Stimulated activated CD8-positive, alpha-beta memory T cell treated with anti-CD3 and anti-CD28 coated beads, Interleukin-15, amount 100 ng/mL, for 24 hours (primary cell): ENCODE measurements around the gene CCDC24.

Experiments used
- DNase-seq: peaks from one replicate; pipeline ENCODE4 v3.0.0-alpha.2; 2020; ENCODE audit warnings: low read depth

CCDC24 gene

DNA sequence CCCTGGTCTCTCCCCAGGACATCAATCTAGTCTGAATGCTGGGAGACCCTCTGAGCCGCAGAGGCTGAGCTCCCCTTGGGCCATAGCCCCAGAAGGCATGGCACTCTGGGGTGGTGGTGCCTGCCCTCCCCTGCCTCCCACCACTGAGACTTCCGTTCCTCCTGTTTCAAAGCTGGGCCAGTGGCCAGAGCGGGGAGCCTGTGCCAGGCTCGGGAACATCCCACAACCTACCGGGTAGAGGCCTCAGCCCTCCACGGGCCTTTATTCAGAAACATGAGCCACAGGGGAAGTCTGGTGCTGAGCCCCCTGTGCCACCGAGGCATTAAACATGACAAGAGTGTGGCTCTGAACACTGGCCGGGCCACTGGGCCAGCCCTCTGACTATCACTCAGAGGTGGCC, 8.1 kb downstream of the CCDC24 start:
- no peak for DNase-seq

DNA sequence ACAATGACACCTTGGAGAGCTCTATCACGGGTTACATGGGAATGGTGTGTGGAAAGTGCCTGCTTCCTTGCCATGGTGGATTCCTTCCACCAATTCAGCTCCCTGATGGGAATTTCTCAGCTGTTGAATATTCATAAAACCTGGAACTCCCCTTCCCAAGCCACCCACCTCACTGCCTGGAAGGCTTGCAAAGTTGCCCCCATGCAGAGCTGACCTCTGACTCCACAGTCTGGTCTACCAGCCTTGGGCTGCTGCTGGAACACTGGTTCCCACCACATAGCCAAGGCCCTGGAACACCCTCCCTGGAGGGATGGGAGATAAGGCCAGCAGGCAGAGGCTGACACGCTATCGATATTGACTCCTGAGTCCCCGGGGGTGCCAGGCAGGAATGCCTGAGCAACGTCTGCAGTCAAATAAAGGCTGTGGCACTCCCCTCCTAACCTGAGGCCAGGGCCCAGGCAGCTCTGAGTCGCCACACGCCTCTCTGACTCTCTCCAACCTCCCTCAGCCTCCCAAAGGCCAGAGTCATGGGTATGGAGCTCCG, 8.8 kb downstream of the CCDC24 start:
- no peak for DNase-seq

DNA sequence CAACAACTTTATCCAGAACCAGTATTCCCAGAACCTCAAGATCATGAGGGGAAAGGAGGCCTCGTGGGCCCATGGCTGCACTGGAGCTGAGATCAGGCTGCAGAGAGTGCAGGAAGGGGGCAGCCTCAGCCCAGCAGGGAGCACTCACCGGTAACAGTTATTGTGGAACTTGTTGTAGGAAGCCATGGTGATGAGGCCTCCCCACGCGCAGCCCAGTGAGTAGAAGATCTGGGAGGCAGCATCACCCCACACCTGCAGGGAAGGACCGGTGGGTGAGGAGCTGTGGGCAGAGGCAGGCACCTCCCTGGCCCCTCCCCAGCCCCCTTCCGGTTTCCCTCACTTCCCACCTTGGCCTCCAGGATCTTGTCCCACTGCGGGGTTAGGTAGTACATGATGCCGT, 10.8 kb downstream of the CCDC24 start:
- no peak for DNase-seq

- DNase-seq, result no peak
Measured at GRCh38 chr1:44002606-44003157, 11.3 kb downstream of the CCDC24 start.

DNA sequence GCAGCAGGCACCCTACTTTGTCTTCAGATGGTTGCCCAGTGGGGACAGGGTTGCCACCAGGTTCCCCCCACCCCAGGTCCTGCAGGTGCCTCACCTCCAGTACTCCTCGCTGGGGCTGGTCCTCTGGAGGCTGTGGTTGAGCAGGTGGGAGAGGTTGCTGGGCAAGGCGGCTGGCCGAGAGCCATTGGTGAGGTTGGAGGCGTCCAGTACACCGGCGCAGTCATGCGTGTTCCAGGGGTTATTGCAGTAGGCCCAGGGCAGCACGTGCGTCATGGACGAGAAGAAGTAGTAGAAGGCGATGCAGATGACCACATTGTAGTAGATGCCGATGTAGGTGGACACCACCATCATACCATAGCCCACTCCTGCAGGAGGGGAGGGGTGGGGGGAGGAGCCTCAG, 16.9 kb downstream of the CCDC24 start:
- no peak for DNase-seq

DNA sequence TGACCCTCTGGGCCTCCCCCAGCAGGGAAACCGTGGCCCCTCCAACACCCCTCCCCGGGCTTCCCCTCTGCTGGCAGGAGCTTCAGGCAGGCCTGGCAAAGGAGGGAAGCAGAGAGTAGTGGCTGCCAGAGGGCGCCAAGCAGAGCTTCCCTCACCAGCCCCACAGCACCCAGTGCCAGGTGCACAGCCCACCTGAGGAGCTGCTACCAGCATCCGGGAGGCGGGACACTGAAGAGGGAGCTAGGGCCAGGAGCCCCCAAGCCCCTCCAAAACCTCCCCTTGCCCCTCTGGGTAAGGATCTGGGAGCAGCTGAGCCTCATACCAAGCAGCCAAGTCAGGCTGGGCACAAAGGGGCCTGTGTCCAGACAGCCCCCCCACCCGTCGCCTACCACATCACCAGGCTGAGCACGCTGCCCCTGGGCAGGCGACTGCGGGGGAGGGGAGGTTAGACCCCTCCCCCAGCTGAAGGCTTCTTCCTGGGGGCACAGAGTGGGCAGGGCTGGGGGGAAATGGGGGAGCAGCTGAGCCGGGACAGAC, 19.6 kb downstream of the CCDC24 start:
- DNase-seq, result no peak

DNA sequence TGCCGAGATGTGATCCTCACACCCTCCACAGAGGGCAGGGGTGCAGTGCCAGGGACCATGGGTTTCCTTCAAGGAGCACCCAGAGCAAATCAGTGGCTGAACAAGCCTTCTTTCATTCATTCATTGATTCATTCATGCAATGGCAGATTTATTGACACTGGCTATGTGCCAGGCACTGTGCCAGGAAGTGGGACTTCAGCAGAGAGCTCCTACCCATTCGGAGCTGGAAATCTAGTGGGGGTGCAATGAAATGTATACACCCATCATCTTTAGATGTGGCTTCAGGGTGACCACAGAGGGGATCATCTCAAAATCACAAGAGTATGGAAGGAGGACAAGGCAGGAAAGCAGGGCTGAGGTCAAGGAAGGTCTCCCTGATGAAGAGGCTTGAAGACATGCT, 21.0 kb downstream of the CCDC24 start:
- DNase-seq, result no peak

- DNase-seq, result no peak
Measured at GRCh38 chr1:44012941-44013609, 21.7 kb downstream of the CCDC24 start.

DNA sequence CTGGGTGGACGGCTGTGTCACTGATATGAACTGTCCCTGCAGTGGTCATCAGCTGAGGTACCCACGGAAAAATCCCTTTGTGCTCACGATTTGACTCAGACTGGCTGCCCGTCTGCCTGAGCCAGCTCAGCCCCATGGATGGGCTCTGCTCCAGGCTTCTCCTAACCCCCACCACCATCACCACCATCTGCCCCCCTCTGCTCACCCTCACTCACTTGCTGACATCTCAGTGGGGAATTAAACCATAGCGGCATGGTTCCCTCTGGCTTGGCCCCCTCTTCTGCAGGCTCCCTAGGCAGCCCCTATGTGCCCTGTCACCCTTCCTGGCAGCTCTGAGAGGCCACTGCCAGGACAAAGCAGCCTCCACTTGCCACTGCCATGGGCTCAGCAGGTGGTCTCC, 22.6 kb downstream of the CCDC24 start:
- DNase-seq, result no peak

GRCh38 chr1:44014365-44015104, 23.1 kb downstream of the CCDC24 start:
- no peak for DNase-seq

- DNase-seq, result no peak
Measured at GRCh38 chr1:44015206-44015605, 23.8 kb downstream of the CCDC24 start.

DNA sequence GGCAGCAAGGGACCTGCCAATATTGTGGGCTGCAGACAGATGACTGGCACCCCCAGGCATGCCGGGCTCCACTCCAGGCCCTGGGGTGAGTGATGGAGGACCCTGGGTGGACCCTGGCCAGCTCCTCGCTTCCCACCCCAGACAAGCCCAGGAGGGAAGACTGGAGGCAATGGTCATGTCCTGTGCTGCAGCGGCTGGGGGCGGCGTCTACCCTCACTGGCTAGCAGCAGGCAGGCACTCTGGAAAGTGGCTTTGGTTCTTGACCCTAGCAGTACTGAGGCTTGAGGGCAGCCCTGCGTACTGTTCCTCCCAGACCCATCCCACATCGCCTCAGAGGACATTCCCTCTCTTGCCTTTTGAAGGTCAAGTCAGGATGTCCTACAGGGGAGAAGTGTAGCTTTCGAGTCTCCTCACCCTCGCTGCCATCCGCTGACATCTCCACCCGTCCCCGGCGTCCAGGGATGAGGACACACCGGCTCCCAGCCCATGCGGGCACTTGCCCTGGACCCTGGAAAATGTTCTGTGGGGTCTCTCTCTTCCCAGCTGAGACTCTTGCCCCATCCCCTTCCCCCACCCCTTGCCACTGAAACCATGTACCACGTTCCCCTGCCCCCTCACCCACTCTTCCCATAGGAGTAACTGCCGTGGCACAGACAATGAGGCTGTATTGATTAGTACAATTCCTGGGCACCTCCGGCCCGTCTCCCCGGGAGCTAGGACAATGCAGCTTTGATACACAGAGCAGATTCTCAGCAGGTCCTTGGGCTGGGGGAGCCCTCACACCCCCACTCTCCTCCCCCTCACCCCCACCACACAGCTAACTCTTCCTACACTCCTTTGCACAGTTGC, 24.9 kb downstream of the CCDC24 start:
- DNase-seq, result no peak

DNA sequence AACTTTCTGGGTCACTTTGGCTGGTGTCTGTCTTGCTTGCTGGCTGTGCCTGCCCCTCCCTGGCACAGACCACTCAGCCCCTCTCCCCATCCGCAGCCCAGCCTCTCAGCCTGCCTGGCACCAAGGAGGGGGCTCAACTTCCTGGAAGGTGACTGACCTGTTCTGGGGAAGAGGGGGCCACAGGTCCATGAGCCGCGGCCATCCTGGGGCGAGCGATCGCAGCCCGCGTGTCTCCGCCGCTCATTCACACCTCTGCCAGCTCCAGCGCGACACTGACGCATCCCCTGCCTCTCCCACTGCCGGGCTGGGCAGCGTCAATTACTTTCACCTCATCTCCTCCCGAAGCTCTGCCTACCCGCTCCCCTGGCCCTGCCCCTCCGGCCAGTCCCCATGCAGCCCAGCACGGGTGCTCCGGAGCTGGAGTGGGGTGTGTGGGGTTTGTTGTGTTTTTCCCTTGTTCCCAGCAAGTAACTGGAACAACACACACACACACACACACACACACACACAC, 25.5 kb downstream of the CCDC24 start:
- DNase-seq, result no peak

- no peak for DNase-seq
Measured at GRCh38 chr1:44019466-44019948, 28.1 kb downstream of the CCDC24 start.

- no peak for DNase-seq
Measured at GRCh38 chr1:44020464-44020863, 29.1 kb downstream of the CCDC24 start.

DNA sequence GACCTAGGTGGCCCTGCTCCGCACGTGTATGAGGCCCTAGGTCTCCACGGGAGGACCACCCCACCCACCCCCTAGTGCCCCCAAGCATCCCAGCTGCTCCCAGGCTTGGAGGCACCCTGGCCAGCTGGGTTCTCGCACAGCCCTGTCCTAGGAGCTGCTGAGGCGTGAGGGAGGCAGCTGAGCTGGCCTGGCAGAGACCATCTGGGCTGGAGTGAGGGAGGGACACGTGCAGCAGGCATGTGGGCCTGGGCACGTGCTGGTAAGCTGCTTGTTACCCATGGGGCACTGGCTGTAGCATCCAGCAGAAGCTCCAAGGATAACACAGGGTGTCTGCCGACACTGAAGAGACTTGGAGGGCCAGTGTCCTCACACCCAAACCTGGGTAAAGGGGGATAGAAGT, 29.8 kb downstream of the CCDC24 start:
- no peak for DNase-seq

DNA sequence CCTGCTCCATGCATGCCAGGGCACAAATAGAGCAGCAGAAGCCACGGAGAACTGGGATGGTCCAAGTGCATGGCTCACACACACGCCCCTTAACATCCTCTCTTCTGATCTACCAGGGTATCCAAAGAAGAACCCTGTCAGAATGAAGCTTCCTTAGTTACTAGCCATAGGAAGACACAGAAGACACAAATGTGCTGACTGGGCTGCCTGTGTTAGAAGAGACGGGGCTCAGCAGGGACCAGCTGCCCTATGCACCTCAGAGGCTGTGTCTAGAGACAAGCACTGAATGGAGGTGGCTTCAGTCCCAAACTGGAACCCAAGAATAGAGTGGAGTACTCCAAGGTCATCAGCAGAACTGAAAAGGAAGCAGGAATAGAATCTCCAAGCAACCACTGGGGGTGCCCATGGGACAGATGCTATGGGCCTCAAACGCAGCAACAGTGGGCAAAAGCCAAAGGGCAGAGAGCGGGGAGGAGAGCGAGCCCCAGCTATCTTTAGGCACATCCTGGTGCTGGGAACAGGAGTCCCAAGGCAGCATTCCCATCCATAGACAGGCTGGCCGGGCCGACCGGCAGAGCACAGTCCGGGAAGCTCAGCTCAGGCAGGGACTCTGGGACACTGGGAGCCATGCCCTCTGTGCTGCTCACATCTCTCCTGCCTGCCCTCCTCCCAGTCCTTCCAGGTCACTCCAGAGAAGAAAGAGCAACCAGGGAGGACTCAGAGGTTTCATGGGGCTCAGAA, 30.4 kb downstream of the CCDC24 start:
- DNase-seq, result no peak

DNA sequence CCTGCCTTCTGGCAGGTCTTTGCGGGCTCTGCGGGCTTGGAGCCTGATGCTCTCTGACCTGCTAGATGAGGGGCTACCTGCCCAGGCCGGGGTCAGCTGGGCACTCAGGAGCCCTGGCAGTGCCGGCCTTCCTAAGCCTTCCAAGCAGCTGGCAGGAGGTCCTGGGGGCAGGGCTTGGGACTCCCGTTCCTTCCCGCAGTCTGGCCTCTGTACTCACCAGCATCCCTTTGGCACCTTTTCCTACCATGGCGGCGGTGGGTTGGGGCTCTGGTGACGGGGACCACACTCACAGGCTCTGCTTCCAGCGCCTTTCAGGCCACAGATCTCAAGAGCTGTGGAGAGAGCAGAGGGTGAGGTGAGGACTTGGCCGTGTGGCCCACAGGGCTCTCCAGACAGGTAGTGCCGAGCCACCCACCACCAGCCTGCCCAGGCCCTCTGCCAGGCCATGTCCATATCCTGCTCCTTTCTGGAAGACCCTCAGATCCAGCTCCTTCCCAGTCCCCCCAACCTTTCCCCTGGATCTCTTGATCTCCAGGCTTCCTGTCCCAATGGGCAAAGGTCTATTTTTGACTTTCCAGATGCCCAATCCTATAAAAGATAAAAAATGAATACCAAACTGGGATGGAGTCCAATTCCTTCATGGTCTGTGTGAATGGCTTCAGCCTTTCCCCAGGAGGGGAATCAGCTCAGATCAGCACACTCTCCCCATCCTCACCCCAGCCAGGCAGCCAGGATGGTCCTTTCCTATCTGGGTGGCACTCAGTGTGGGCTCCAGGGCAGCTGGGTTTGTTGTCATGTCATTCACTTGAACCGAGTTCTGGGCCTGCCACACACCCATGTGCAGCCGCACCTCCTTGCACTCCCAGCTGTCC, 32.9 kb downstream of the CCDC24 start:
- no peak for DNase-seq

GRCh38 chr1:44024903-44025525, 33.6 kb downstream of the CCDC24 start:
- no peak for DNase-seq

GRCh38 chr1:44025816-44026215, 34.4 kb downstream of the CCDC24 start:
- DNase-seq, result no peak
